B cell (primary cell): Measurements from ENCODE around the gene FRMD4A. TPM values are rescaled to one million over a fixed set of nuclear protein-coding genes. Genes with fewer than 3 reads are reported as not detected.

ENCODE experiments used
- ATAC-seq: fragments of 200-7000 bp; cut with Tn5 transposase; one replicate; pipeline ENCODE4 v1.10.0; 2021; ENCODE audit warnings: low read depth, mild to moderate bottlenecking, moderate number of reproducible peaks, moderate library complexity
- CTCF ChIA-PET: fragments of 350-600 bp; sonication (Branson Sonifier 250); formaldehyde crosslinking; loops from one replicate; lab custom pipeline; 2021; ENCODE audit warnings: antibody characterized with exemption, inconsistent platforms; lab: Charles Lee
- POLR2A ChIA-PET: fragments of 350-600 bp; sonication (Branson Sonifier 250); formaldehyde crosslinking; loops from one replicate; lab custom pipeline; 2021; ENCODE audit warnings: antibody characterized with exemption; lab: Charles Lee
- DNase-seq: peaks from one replicate; pipeline ENCODE4 v3.0.0; 2013
- H2AFZ ChIP-seq: 2 replicates; pipeline ENCODE4 v1.6.1; 2012; ENCODE audit warnings: mild to moderate bottlenecking, low read depth, low read length; ENCODE audit not compliant: insufficient read depth, poor library complexity, severe bottlenecking
- H3K27ac ChIP-seq, 2 donors: 1 replicate in 1 of 2; 2 replicates in 1 of 2; pipeline ENCODE4 v1.5.1; 2012 to 2013; ENCODE audit warnings: low read length in 2 of 2, mild to moderate bottlenecking in 2 of 2, moderate library complexity in 1 of 2
- H3K27me3 ChIP-seq, 4 experiments: fragments of 200-600 bp in 1 of 4; sonication (generic) in 1 of 4; replicated peaks in 1 of 4; 1 replicate in 2 of 4; 2 replicates in 2 of 4; pipeline versions ENCODE4 v1.6.1 to v1.7.0; 2013 to 2016; ENCODE audit warnings: low read length in 3 of 4, mild to moderate bottlenecking in 2 of 4, mixed read lengths in 1 of 4, moderate library complexity in 1 of 4; ENCODE audit not compliant: insufficient read depth in 4 of 4, control insufficient read depth in 3 of 4; ENCODE audit errors: control extremely low read depth in 1 of 4
- H3K36me3 ChIP-seq, 2 experiments: replicated peaks in 1 of 2; 1 replicate in 1 of 2; 2 replicates in 1 of 2; pipeline versions ENCODE4 v1.6.1 to v1.7.1; 2013; ENCODE audit warnings: low read length in 1 of 2; ENCODE audit not compliant: insufficient read depth in 2 of 2, control insufficient read depth in 1 of 2; ENCODE audit errors: control extremely low read depth in 1 of 2, extremely low read depth in 1 of 2
- H3K4me1 ChIP-seq, 2 donors: fragments of 200-600 bp in 1 of 2; sonication (generic) in 1 of 2; 1 replicate in 1 of 2; 2 replicates in 1 of 2; pipeline versions ENCODE4 v1.5.1 to v1.6.1; 2013 to 2017; ENCODE audit warnings: low read length in 2 of 2; ENCODE audit not compliant: control insufficient read depth in 2 of 2, insufficient read depth in 2 of 2
- H3K4me2 ChIP-seq: replicated peaks from 2 replicates; pipeline ENCODE3; 2012; ENCODE audit warnings: mild to moderate bottlenecking, low read depth, low read length; ENCODE audit not compliant: poor library complexity, severe bottlenecking
- H3K4me3 ChIP-seq, 5 experiments: fragments of 200-600 bp in 1 of 5; sonication (generic) in 1 of 5; 1 replicate in 3 of 5; 2 replicates in 2 of 5; pipeline versions ENCODE4 v1.5.1 to v1.7.0; 2011 to 2016; ENCODE audit warnings: low read length in 4 of 5, mild to moderate bottlenecking in 4 of 5, low read depth in 2 of 5, control low read depth in 1 of 5, moderate library complexity in 1 of 5; ENCODE audit not compliant: insufficient read depth in 1 of 5; ENCODE audit errors: control extremely low read depth in 1 of 5, extremely low read depth in 1 of 5
- H3K79me2 ChIP-seq: fragments of 200-600 bp; sonication (generic); one replicate; pipeline ENCODE4 v1.6.0; 2016; ENCODE audit warnings: low read length; ENCODE audit not compliant: control insufficient read depth, insufficient read depth
- H3K9ac ChIP-seq: fragments of 200-600 bp; sonication (generic); 2 replicates; pipeline ENCODE4 v1.6.1; 2017; ENCODE audit warnings: mild to moderate bottlenecking, low read length, moderate library complexity
- H3K9me3 ChIP-seq, 3 donors: one replicate each; pipeline versions ENCODE4 v1.6.1 to v1.7.1; 2013; ENCODE audit warnings: low read length in 2 of 3; ENCODE audit not compliant: control insufficient read depth in 2 of 3, insufficient read depth in 1 of 3; ENCODE audit errors: control extremely low read depth in 1 of 3
- H4K20me1 ChIP-seq: 2 replicates; pipeline ENCODE4 v1.6.0; 2012; ENCODE audit warnings: mild to moderate bottlenecking, low read length; ENCODE audit not compliant: insufficient read depth, control insufficient read depth, poor library complexity, severe bottlenecking
- H3K27ac Mint-ChIP-seq: one replicate; pipeline ENCODE4 v1.8.0; 2021; ENCODE audit warnings: mixed read lengths
- H3K27me3 Mint-ChIP-seq: one replicate; pipeline ENCODE4 v1.8.0; 2021; ENCODE audit warnings: mixed read lengths
- H3K4me1 Mint-ChIP-seq: one replicate; pipeline ENCODE4 v1.8.0; 2021; ENCODE audit warnings: mixed read lengths
- H3K4me3 Mint-ChIP-seq: one replicate; pipeline ENCODE4 v1.8.0; 2021; ENCODE audit warnings: mixed read lengths
- H3K9me3 Mint-ChIP-seq: one replicate; pipeline ENCODE4 v1.8.0; 2022; ENCODE audit warnings: mixed read lengths; ENCODE audit not compliant: insufficient read depth
- CTCF ChIP-seq: fragments of 200-600 bp; IDR thresholded peaks from one replicate; pipeline ENCODE4 v1.8.0; 2022; ENCODE audit warnings: antibody characterized with exemption, mild to moderate bottlenecking
- EZH2 ChIP-seq: IDR thresholded peaks from 2 replicates; pipeline ENCODE4 v1.6.1; 2012; ENCODE audit warnings: borderline replicate concordance, low read depth, mild to moderate bottlenecking, moderate library complexity, low read length; ENCODE audit not compliant: insufficient read depth, poor library complexity, severe bottlenecking
- WGBS: methylation state at CpG from one replicate; pipeline ENCODE4 v1.1.5; 2013; ENCODE audit warnings: missing lambda C conversion rate; ENCODE audit not compliant: insufficient coverage; 5-methylcytosine and 5-hydroxymethylcytosine counted together
- intact Hi-C: fragments of 100-400 bp; cut with micrococcal nuclease; formaldehyde crosslinking; loops from one replicate; pipeline ENCODE4 v1.10.0; 2022
- polyA plus RNA-seq: library from polyadenylated mRNA; depleted of rRNA; stranded (reverse); fragments of >200 nt; gene quantifications from 2 replicates; pipeline ENCODE4 v1.2.3, GENCODE V29; 2012
- total RNA-seq, 2 donors: library from RNA; stranded (reverse); fragments of 120-200 nt in 1 of 2; gene quantifications; 1 replicate in 1 of 2; 2 replicates in 1 of 2; pipeline versions ENCODE4 v1.2.3 to v1.2.4, GENCODE V29; 2013 to 2022

Gene FRMD4A
- total and polyA plus RNA-seq, 2 donors (not counting 1 experiment from before 2014, with no cell fraction given) = 0.76 to 3.4 TPM

- H3K36me3 ChIP-seq = no peaks in the 10 kb centered on the region
- no peak overlapping the region for H2AFZ ChIP-seq
- Mint-ChIP-seq H3K27me3 (peaks cover 40% of the 10 kb centered on the region), H3K4me1 (no peaks in the 10 kb centered on the region), H3K27ac (no peak overlapping the region), H3K4me3 (no peak overlapping the region), H3K9me3 (no peaks in the 10 kb centered on the region)
- no peak for TF ChIP-seq CTCF
- TF ChIP-seq EZH2 = no peak
- no peaks in the 10 kb centered on the region for H3K27me3 ChIP-seq
- ChIA-PET POLR2A (no interaction called here), CTCF (no interaction called here)
- H3K9ac ChIP-seq = no peak overlapping the region
- no peak for DNase-seq
- H3K27ac ChIP-seq = no peak overlapping the region
- no CpG with 5 or more reads among the region's 2 CpGs for WGBS
- intact Hi-C loops = no loop called here
- H3K4me1 ChIP-seq = no peaks in the 10 kb centered on the region
- no peak overlapping the region for H3K4me3 ChIP-seq
- no peak overlapping the region for H3K4me2 ChIP-seq
- H4K20me1 ChIP-seq = no peaks in the 10 kb centered on the region
- H3K9me3 ChIP-seq = no peaks in the 10 kb centered on the region
- ATAC-seq = no peak
- no peaks in the 10 kb centered on the region for H3K79me2 ChIP-seq
These were observed 2.9 kb upstream of the FRMD4A start for GRCh38 chr10:14333606-14334005.

DNA sequence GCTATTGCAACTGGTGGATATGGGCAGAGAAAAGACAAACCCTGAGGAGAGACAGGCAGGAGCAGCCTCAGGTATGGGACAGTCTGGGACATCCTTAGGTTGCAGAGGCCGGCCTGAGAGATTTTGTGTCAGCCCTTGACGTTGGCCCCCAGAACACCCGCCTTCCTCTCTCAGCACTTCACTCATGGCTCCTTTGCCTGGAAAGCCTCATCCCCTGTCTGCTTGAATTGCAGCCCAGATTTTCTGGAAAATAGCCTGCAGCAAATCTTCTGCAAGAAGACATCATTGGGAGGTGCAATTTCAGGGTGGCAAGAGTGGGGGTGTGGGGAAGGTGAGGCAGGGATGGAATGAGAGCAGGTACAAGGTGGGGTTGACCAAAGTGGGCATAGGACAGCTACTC lies 2.2 kb upstream of the FRMD4A start:
- Histone ChIP-seq H3K27me3 (peaks cover 0 to 1% (median 0%) of the 10 kb centered on the region in 4 experiments), H3K4me2 (no peak overlapping the region), H3K4me1 (no peaks in the 10 kb centered on the region), H3K9me3 (no peaks in the 10 kb centered on the region), H3K4me3 (no peak overlapping the region), H3K27ac (no peak overlapping the region), H3K36me3 (no peaks in the 10 kb centered on the region), H3K79me2 (no peaks in the 10 kb centered on the region), H4K20me1 (no peaks in the 10 kb centered on the region), H2AFZ (no peak overlapping the region), H3K9ac (no peak overlapping the region)
- Mint-ChIP-seq H3K4me3 (no peak overlapping the region), H3K4me1 (no peaks in the 10 kb centered on the region), H3K27ac (no peak overlapping the region), H3K9me3 (no peaks in the 10 kb centered on the region), H3K27me3 (peaks cover 43% of the 10 kb centered on the region)
- TF ChIP-seq CTCF (no peak), EZH2 (no peak)
- ChIA-PET POLR2A (no interaction called here), CTCF (no interaction called here)
- ATAC-seq = no peak
- no peak for DNase-seq
- intact Hi-C loops = no loop called here
- WGBS = 100% methylated on average over 2 of the region's 3 CpGs
